ENCODE data around the gene PLCH1.

The PLCH1 gene

GRCh38 chr3:155520463-155520862, 224.4 kb downstream of the PLCH1 start:
- no peak for DNase-seq

GRCh38 chr3:155519078-155519477, 225.8 kb downstream of the PLCH1 start:
- peak; percentile 32 for DNase-seq

GRCh38 chr3:155517903-155518302, 227.0 kb downstream of the PLCH1 start:
- DNase-seq: no peak

GRCh38 chr3:155516439-155516838, 228.4 kb downstream of the PLCH1 start:
- DNase-seq: no peak

GRCh38 chr3:155512867-155513261, 232.0 kb downstream of the PLCH1 start:
- DNase-seq: no peak

GRCh38 chr3:155512175-155512866, 232.6 kb downstream of the PLCH1 start:
- no peak for DNase-seq

- DNase-seq: peak; percentile 91
Observed at GRCh38 chr3:155504682-155505081, 240.2 kb downstream of the PLCH1 start.

GRCh38 chr3:155502630-155503029, 242.2 kb downstream of the PLCH1 start:
- no peak for DNase-seq

- DNase-seq: no peak
Observed at GRCh38 chr3:155500194-155500818, 244.6 kb downstream of the PLCH1 start.

- peak; percentile 56 for DNase-seq
Observed at GRCh38 chr3:155497930-155498647, 246.8 kb downstream of the PLCH1 start.

GRCh38 chr3:155496206-155496605, 248.7 kb downstream of the PLCH1 start:
- no peak for DNase-seq

- no peak for DNase-seq
Observed at GRCh38 chr3:155495387-155495786, 249.5 kb downstream of the PLCH1 start.

GRCh38 chr3:155494332-155494731, 250.5 kb downstream of the PLCH1 start:
- DNase-seq: no peak

GRCh38 chr3:155492841-155493240, 252.0 kb downstream of the PLCH1 start:
- DNase-seq: no peak

GRCh38 chr3:155491696-155492095, 253.2 kb downstream of the PLCH1 start:
- DNase-seq: peak; percentile 2

- no peak for DNase-seq
Observed at GRCh38 chr3:155488671-155489070, 256.2 kb downstream of the PLCH1 start.

- DNase-seq: no peak
Observed at GRCh38 chr3:155485897-155486296, 259.0 kb downstream of the PLCH1 start.

- no peak for DNase-seq
Observed at GRCh38 chr3:155481591-155481990, 263.3 kb downstream of the PLCH1 start.

GRCh38 chr3:155481089-155481488, 263.8 kb downstream of the PLCH1 start:
- no peak for DNase-seq

- no peak for DNase-seq
Observed at GRCh38 chr3:155465664-155466063, 279.2 kb downstream of the PLCH1 start.

- no peak for DNase-seq
Observed at GRCh38 chr3:155462672-155463071, 282.2 kb downstream of the PLCH1 start.

GRCh38 chr3:155457591-155457990, 287.3 kb downstream of the PLCH1 start:
- DNase-seq: no peak

- DNase-seq: no peak
Observed at GRCh38 chr3:155455765-155456164, 289.1 kb downstream of the PLCH1 start.

GRCh38 chr3:155453512-155453911, 291.4 kb downstream of the PLCH1 start:
- DNase-seq: no peak
